HEK293T (cell line): ENCODE results near the gene FGFR3.

Source experiments
- CTCF ChIA-PET: fragments of 350-600 bp; formaldehyde crosslinking; extraction: SDS; loops from one replicate; lab custom pipeline; 2021; ENCODE audit warnings: antibody characterized with exemption, inconsistent platforms; lab: Yijun Ruan, JAX
- POLR2A ChIA-PET: fragments of 350-600 bp; formaldehyde crosslinking; extraction: SDS; loops from one replicate; lab custom pipeline; 2020; ENCODE audit warnings: antibody characterized with exemption, inconsistent platforms; lab: Yijun Ruan, JAX
- DNase-seq: peaks from one replicate; pipeline ENCODE4 v3.0.0; 2012; ENCODE audit warnings: mixed read lengths; ENCODE audit errors: extremely low spot score
- ARNT ChIP-seq: fragments of 450-650 bp; IDR thresholded peaks from 2 replicates; pipeline ENCODE4 v1.6.1; 2017; ENCODE audit warnings: mild to moderate bottlenecking
- BHLHE40 ChIP-seq: fragments of 450-650 bp; IDR thresholded peaks from 2 replicates; pipeline ENCODE4 v1.6.1; 2016; ENCODE audit warnings: mild to moderate bottlenecking, moderate library complexity, borderline replicate concordance
- CTBP1 ChIP-seq: fragments of 450-650 bp; IDR thresholded peaks from 2 replicates; pipeline ENCODE4 v1.6.1; 2016; ENCODE audit warnings: borderline replicate concordance
- ELF4 ChIP-seq: fragments of 450-650 bp; IDR thresholded peaks from 2 replicates; pipeline ENCODE4 v1.6.1; 2017; ENCODE audit warnings: antibody characterized with exemption
- FOXA1 ChIP-seq: fragments of 450-650 bp; IDR thresholded peaks from 2 replicates; pipeline ENCODE4 v1.6.1; 2016; ENCODE audit warnings: mild to moderate bottlenecking
- FOXK2 ChIP-seq: fragments of 450-650 bp; IDR thresholded peaks from 2 replicates; pipeline ENCODE4 v1.6.1; 2016; ENCODE audit warnings: mild to moderate bottlenecking
- FOXM1 ChIP-seq: fragments of 450-650 bp; IDR thresholded peaks from 2 replicates; pipeline ENCODE4 v1.6.1; 2017; ENCODE audit warnings: mild to moderate bottlenecking, borderline replicate concordance
- HDGF ChIP-seq: fragments of 450-650 bp; IDR thresholded peaks from 2 replicates; pipeline ENCODE4 v1.6.1; 2017; ENCODE audit warnings: antibody characterized with exemption, borderline replicate concordance
- L3MBTL2 ChIP-seq: fragments of 450-650 bp; conservative IDR thresholded peaks from 2 replicates; pipeline ENCODE4 v1.6.1; 2016; ENCODE audit warnings: mild to moderate bottlenecking
- LEF1 ChIP-seq: fragments of 450-650 bp; IDR thresholded peaks from 2 replicates; pipeline ENCODE4 v1.6.1; 2017; ENCODE audit warnings: mild to moderate bottlenecking, borderline replicate concordance
- NFRKB ChIP-seq: fragments of 450-650 bp; IDR thresholded peaks from 2 replicates; pipeline ENCODE4 v1.6.1; 2016; ENCODE audit warnings: mild to moderate bottlenecking, moderate library complexity
- SP1 ChIP-seq: fragments of 450-650 bp; IDR thresholded peaks from 2 replicates; pipeline ENCODE4 v1.6.1; 2017
- SUZ12 ChIP-seq: fragments of 450-650 bp; IDR thresholded peaks from 2 replicates; pipeline ENCODE4 v1.6.1; 2016; ENCODE audit warnings: mild to moderate bottlenecking
- TARDBP ChIP-seq: fragments of 450-650 bp; IDR thresholded peaks from 2 replicates; pipeline ENCODE4 v1.6.1; 2016
- ZNF384 ChIP-seq: fragments of 450-650 bp; IDR thresholded peaks from 2 replicates; pipeline ENCODE4 v1.6.1; 2016
- TF ChIP-seq, protein P1 (sequence below): fragments of 450-650 bp; IDR thresholded peaks from 2 replicates; pipeline ENCODE4 v1.6.1; 2016

The FGFR3 gene

DNA sequence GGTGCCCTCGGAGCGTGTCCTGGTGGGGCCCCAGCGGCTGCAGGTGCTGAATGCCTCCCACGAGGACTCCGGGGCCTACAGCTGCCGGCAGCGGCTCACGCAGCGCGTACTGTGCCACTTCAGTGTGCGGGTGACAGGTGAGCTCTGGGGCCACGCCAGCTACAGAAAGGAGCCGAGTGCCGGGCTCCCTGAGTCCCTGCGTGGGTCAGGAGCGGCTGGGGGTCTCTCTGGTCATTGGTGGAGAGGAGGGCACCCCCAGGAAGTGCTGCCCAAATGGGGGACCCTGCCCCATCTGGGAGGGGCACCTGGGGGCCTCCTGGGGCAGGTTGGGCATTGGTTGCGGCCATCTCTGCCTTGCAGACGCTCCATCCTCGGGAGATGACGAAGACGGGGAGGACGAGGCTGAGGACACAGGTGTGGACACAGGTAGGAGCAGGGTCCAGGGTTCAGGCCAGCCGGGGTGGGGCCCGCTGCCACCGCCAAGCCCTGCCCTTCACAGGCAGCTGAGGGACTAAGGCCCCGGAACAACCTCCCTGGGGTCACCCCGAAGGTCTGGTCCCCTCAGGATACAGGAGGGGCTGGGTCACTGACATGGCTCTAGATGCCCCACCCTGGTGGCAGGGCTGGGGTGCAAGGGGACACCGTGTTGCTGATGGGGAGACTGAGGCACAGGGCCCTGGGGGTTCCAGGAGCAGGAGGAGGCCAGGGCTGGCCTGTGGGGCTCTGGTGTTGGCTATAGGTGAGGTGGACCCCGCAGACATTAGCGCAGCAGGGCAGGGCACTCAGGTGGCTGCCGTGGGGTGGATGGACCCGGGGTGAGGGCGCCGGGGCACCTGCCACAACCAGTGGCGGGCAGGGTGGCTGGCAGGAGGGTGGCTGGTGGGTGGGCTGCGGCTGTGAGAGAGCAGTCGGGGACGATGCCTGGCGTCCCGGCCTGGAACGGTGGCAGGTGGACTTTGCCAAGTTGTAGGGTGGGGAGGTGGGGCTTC is 6.6 kb downstream of the FGFR3 start:
- no peak for DNase-seq
- ChIA-PET POLR2A (interaction anchor here (1.4 kb wide), 1 partner anchor 13 kb away, joined by 3 read pairs; no protein-coding TSS in a partner anchor), CTCF (interaction anchor here (2.3 kb wide), 1 partner anchor 51 kb away, joined by 7 read pairs; no protein-coding TSS in a partner anchor)
- no peak for TF ChIP-seq BHLHE40
- TF ChIP-seq ARNT, result no peak
- TF ChIP-seq TARDBP, result no peak
- TF ChIP-seq FOXM1, result no peak
- no peak for TF ChIP-seq CTBP1
- no peak for TF ChIP-seq ZNF384
- TF ChIP-seq ELF4, result no peak
- no peak for TF ChIP-seq FOXK2
- no peak for TF ChIP-seq L3MBTL2
- TF ChIP-seq, protein P1, sequence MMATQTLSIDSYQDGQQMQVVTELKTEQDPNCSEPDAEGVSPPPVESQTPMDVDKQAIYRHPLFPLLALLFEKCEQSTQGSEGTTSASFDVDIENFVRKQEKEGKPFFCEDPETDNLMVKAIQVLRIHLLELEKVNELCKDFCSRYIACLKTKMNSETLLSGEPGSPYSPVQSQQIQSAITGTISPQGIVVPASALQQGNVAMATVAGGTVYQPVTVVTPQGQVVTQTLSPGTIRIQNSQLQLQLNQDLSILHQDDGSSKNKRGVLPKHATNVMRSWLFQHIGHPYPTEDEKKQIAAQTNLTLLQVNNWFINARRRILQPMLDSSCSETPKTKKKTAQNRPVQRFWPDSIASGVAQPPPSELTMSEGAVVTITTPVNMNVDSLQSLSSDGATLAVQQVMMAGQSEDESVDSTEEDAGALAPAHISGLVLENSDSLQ, result no peak
- TF ChIP-seq HDGF, result no peak
- TF ChIP-seq SUZ12, result no peak
- TF ChIP-seq NFRKB, result no peak

DNA sequence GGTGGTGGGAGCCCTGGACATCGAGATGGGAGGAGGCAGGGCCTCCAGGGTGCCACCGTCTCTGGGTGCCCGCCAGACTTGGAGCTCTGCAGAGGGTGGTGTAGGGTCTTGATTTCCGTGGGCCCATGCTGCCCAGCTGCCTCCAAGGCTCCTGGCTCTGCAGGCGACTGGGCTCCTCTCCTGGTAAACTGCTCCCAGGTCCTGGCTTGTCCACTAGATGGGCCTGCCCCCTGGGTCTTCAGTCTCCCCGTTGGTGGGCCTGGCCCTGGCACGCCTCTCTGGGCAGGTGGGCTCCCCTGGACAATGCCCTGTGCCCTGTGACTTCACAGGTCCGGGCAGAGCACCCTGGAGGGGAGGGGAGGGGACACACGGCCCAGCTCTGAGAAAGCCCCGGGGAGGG is 7.7 kb downstream of the FGFR3 start:
- ChIA-PET CTCF (interaction anchor here (0.7 to 0.8 kb wide), 2 partner anchors 9 to 54 kb away, joined by 3 read pairs; no protein-coding TSS in a partner anchor), POLR2A (no interaction called here)
- no peak for DNase-seq
- TF ChIP-seq ARNT, result no peak
- TF ChIP-seq HDGF, result no peak
- no peak for TF ChIP-seq ZNF384
- TF ChIP-seq SP1, result no peak
- no peak for TF ChIP-seq FOXM1
- TF ChIP-seq FOXK2, result no peak
- TF ChIP-seq SUZ12, result no peak
- no peak for TF ChIP-seq CTBP1
- TF ChIP-seq L3MBTL2, result no peak
- TF ChIP-seq, protein P1, result no peak
- no peak for TF ChIP-seq ELF4
- no peak for TF ChIP-seq BHLHE40
- TF ChIP-seq LEF1, result no peak
- TF ChIP-seq TARDBP, result no peak
- TF ChIP-seq FOXA1, result no peak
- no peak for TF ChIP-seq NFRKB

DNA sequence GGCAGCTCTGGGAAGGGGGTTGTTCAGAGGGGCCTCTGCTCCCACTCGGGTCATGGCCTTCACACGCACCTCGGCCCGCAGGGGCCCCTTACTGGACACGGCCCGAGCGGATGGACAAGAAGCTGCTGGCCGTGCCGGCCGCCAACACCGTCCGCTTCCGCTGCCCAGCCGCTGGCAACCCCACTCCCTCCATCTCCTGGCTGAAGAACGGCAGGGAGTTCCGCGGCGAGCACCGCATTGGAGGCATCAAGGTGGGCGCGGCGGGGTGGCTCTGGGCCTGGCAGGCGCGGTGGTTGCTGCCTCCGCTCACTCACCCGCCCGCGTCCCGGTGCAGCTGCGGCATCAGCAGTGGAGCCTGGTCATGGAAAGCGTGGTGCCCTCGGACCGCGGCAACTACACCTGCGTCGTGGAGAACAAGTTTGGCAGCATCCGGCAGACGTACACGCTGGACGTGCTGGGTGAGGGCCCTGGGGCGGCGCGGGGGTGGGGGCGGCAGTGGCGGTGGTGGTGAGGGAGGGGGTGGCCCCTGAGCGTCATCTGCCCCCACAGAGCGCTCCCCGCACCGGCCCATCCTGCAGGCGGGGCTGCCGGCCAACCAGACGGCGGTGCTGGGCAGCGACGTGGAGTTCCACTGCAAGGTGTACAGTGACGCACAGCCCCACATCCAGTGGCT is 8.3 kb downstream of the FGFR3 start:
- CTCF ChIA-PET, result interaction anchor here (0.7 to 0.8 kb wide), 2 partner anchors 10 to 55 kb away, joined by 3 read pairs; no protein-coding TSS in a partner anchor
- POLR2A ChIA-PET, result interaction anchor here (0.6 kb wide), 1 partner anchor 57 kb away, joined by 3 read pairs; no protein-coding TSS in a partner anchor
- no peak for DNase-seq
- TF ChIP-seq CTBP1 (no peak), L3MBTL2 (no peak), ZNF384 (no peak), TARDBP (no peak), SUZ12 (no peak), NFRKB (no peak), LEF1 (no peak), ELF4 (no peak), FOXA1 (no peak), SP1 (no peak), ARNT (no peak)
- TF ChIP-seq, protein P1, result no peak

DNA sequence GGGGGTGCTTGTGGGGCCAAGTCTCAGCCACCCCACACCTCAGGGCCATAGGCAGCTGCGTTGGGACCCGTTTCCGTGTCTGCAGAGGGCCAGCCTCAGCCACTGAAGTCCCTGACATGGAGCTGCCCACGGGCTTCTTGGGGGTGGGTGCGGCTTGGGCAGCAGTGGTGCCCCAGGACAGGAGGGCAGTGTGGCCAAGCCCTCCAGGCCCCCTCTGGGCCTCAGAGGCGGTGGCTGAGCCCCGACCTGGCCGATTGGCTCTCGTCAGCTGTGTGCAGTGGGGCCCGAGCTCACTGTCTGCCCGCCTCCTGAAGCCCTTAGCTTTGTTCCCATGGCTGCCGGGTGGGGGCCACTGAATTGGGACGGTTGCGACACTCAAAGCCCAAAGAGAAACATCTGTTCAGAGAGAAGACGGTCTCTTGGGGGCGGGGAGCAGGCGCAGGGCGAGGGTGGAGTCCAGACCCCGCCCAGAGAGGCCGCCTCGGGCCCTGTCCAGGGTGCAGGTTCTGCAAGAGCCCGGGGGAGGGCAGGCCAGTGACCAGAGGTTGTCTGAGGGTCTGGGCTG is 9.1 kb downstream of the FGFR3 start:
- ChIA-PET CTCF (no interaction called here), POLR2A (interaction anchor here (0.6 kb wide), 1 partner anchor 58 kb away, joined by 3 read pairs; no protein-coding TSS in a partner anchor)
- no peak for DNase-seq

More for the DNA sequence above, 9.1 kb downstream of the FGFR3 start:
- TF ChIP-seq ELF4 (no peak), CTBP1 (no peak), FOXM1 (no peak), NFRKB (no peak), HDGF (no peak), ARNT (no peak), SP1 (no peak)
- TF ChIP-seq, protein P1, result no peak
